GM10266 (cell line): Measurements from ENCODE around the gene FGD3.

Experiments
- DNase-seq: peaks from one replicate; pipeline ENCODE4 v3.0.0; 2012; ENCODE audit errors: extremely low spot score
- TF ChIP-seq, protein P1 (sequence below): IDR thresholded peaks from 2 replicates; pipeline ENCODE4 v1.5.1; 2012; ENCODE audit warnings: mild to moderate bottlenecking, low read depth; ENCODE audit not compliant: control insufficient read depth, insufficient read depth; ENCODE audit errors: missing control alignments

FGD3 gene

DNA sequence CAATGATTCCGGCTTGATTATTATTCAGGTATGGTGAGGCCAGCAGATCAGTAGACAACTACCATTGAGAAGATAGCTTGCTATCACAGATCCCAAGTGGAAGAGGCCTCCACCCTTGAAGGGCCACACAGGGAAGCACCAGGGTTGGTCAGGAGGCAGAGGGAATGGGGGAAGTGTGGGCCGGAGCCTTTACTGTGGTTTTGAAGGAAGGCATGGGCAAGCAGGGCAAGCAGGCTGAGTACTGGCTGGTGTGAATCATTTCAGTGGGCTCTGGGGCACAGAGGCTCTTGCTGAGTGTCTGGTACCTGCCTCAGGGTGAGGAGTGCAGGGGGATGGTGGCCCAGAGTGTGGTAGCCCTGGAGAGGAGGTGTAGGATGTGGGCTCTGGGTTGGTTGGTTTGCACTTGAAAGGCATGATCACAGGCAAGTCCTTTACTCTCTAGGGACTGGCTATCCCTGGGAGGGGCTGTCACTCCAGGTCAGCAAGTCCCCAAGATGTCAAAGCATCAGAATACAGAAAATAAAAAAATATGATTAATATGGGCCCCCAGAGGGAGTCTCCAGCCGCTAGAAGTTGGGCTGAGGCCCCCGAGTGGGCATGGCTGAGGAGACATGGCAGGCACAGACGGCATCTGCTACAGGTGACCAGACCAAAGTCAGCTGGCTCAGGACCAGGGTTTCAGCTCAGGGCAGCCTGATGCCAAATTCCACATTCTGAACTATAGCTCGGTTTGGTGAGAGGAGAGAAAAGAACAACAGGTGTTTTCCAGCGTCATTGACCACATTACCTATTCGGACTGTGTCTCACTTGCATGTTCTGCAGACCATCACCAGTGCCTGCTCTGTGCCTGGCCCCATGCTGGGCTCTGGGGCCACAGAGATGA, 101.5 kb downstream of the FGD3 start:
- DNase-seq = no peak
- TF ChIP-seq, protein P1, sequence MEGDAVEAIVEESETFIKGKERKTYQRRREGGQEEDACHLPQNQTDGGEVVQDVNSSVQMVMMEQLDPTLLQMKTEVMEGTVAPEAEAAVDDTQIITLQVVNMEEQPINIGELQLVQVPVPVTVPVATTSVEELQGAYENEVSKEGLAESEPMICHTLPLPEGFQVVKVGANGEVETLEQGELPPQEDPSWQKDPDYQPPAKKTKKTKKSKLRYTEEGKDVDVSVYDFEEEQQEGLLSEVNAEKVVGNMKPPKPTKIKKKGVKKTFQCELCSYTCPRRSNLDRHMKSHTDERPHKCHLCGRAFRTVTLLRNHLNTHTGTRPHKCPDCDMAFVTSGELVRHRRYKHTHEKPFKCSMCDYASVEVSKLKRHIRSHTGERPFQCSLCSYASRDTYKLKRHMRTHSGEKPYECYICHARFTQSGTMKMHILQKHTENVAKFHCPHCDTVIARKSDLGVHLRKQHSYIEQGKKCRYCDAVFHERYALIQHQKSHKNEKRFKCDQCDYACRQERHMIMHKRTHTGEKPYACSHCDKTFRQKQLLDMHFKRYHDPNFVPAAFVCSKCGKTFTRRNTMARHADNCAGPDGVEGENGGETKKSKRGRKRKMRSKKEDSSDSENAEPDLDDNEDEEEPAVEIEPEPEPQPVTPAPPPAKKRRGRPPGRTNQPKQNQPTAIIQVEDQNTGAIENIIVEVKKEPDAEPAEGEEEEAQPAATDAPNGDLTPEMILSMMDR = no peak

DNA sequence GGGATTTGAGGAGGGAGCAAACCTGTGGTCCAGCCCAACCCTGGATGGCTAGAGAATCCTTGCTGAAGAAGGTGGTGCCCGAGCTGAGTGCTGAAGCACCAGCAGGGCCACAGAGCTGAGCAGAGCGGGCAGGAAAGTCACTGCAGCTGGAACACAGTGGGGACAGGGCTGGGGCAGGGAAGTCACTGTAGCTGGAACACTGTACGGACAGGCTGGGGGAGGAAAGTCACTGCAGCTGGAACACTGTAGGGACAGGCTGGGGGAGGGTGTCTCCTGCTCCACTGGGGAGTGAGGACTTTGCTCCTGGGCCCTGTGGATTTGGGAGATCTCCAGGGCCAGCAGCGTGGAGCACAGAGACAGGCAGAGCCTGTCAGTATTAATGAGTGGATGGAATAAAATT, 102.2 kb downstream of the FGD3 start:
- no peak for DNase-seq
- TF ChIP-seq, protein P1 = no peak

DNA sequence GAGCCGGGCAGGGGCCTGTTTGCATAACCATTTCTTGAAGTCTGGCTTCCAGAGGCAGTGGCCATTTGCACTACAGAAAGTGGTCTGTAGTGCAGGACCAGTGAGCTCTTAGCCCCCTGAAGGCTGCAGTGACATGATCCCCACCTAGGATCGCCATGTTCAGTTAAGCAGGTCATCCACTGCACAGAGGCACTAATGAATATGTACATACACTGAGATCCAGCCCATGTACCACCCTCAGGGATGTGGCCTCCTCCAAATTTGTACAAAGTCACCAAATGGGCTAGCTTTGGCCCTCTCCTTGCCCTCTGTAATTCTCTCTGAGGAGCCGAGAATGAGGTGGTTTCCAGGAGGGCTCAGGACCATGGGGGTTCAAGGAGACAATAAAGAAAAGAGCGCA, 102.9 kb downstream of the FGD3 start:
- TF ChIP-seq, protein P1 = no peak
- DNase-seq = no peak

DNA sequence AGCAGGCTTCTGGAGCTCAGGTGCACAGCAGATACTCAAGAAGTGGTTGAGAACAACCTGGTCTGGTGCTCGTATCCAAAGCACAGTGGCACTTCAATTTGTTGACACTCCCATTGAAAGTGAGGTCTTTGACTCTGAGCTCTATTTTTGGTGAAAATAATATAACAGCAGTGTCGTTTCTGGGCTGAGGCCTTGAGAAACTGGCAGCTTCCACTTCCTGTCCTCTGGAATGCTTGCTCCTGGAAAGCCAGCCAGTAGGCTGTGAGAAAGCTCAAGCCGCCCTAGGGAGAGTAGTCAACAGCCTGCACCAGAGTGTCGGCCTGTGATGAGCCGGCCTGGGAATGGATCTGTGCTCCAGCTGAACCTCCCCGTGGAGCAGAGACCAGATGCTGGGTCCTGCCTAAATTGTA, 104.4 kb downstream of the FGD3 start:
- DNase-seq = no peak
- TF ChIP-seq, protein P1 = no peak

DNA sequence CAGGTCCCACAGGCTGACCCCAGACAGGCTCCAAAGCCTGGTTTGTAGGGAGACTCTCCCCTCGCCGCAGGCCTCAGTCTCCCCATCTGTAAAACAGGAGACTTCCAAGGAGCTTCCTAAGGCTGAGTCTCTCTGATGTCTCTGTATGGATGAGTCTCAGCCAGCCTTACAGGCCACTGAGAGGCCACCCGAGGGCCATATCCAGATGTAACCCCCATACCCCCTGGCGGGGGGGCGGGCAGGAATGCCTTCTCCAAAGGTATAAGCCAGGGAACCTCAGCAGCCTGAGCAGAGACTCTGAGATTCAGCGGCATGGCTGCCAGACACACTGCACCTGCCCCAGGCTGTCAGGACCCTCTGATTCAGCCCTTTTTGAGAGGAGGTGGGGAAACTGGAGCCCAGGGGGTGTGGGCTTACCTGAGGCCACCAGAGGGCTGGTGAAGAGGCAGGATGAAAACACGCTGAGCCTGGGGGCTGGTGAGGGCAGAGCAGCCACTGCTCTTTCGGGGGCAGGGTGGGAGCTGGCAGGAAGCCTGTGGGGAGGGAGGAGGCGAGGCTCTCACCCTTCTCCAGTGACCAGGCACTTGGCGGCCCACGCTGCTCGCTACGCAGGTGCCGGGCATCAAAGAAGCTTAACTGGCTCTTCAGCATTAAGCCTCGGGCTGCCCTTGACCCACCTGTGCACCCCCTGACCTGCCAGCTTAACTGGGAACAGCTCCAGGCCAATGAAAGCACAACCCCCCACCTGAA, 105.6 kb downstream of the FGD3 start:
- TF ChIP-seq, protein P1 = no peak
- no peak for DNase-seq

DNA sequence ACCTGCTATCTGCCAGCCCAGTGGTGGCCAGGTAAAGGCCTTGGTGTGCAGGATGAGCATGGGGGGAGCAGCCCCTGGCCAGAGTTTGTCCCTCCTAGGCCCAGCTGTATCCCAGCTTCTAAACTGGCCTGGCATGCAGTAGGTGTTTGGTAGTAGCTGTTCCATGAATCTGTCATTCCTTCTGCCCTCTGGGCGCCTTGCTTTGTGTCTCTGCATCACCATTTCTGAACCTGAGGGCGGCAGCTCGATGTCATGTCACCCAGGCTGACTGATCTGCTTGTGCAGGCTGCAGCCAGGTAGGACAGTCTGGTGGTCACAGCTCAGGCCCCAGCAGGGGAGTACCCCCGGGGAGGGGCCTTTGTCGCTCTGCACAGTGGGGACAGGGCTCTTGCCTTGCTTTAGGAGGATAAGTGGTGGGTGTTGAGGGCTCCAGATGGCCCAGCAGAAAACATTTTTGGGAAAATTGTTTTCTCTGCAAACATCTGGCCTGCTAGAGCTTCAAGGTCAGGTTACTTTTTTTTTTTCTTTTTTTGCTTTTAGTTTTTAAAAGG, 106.5 kb downstream of the FGD3 start:
- TF ChIP-seq, protein P1 = no peak
- no peak for DNase-seq
